LNCaP clone FGC (cell line): ENCODE measurements around the gene RNF32.
"Not testable (repeated sequence)": the region's sequence is repeated elsewhere in the genome, so short reads cannot be mapped to it uniquely, and the experiment has no call there.

Source experiments
- DNase-seq: peaks from one replicate; pipeline ENCODE4 v3.0.0-alpha.2; 2011; ENCODE audit warnings: low read depth
- H3K4me3 ChIP-seq: 2 replicates; pipeline ENCODE4 v1.5.1; 2011; ENCODE audit warnings: mild to moderate bottlenecking, low read depth, low read length, control low read depth
- CTCF ChIP-seq: IDR thresholded peaks from 2 replicates; pipeline ENCODE4 v1.5.1; 2012; ENCODE audit warnings: mild to moderate bottlenecking; ENCODE audit not compliant: control insufficient read depth, insufficient read depth; ENCODE audit errors: extremely low read depth

RNF32 gene

GRCh38 chr7:156635529-156636385 lies 4.8 kb upstream of the RNF32 start:
- TF ChIP-seq CTCF, result no peak
- no peak for DNase-seq
- no peak overlapping the region for H3K4me3 ChIP-seq

- not testable (repeated sequence) for H3K4me3 ChIP-seq, DNase-seq
These were observed 3.5 kb upstream of the RNF32 start for GRCh38 chr7:156637093-156637492.

- no peak for DNase-seq
- TF ChIP-seq CTCF, result no peak
- no peak overlapping the region for H3K4me3 ChIP-seq
These were observed 2.0 kb upstream of the RNF32 start for GRCh38 chr7:156638443-156639077.

GRCh38 chr7:156639426-156640256 lies 933 bp upstream of the RNF32 start:
- H3K4me3 ChIP-seq, result peak overlapping the region; percentile 79
- no peak for DNase-seq

GRCh38 chr7:156640949-156641485 lies 443 bp downstream of the RNF32 start:
- DNase-seq, result no peak
- no peak for TF ChIP-seq CTCF
- H3K4me3 ChIP-seq, result peak overlapping the region; percentile 79

More at GRCh38 chr7:156639426-156640256, 933 bp upstream of the RNF32 start:
- TF ChIP-seq CTCF, result no peak

- TF ChIP-seq CTCF, result no peak
- H3K4me3 ChIP-seq, result no peak overlapping the region
- no peak for DNase-seq
These were observed 1.9 kb downstream of the RNF32 start for GRCh38 chr7:156642306-156643045.

GRCh38 chr7:156647330-156647729 lies 6.8 kb downstream of the RNF32 start:
- not testable (repeated sequence) for DNase-seq

More at GRCh38 chr7:156647330-156647729, 6.8 kb downstream of the RNF32 start:
- H3K4me3 ChIP-seq, result not testable (repeated sequence)
